Glutamatergic neuron (in vitro differentiated cells): ENCODE results near the gene GPR45. TPM values are rescaled to one million over a fixed set of nuclear protein-coding genes. Genes with fewer than 3 reads are reported as not detected.

Source experiments
- DNase-seq: peaks from one replicate; pipeline ENCODE4 v3.0.0; 2022
- H3K27ac Mint-ChIP-seq: one replicate; pipeline ENCODE4 v1.8.0; 2020; ENCODE audit warnings: mild to moderate bottlenecking, mixed read lengths, inconsistent platforms; ENCODE audit not compliant: unreplicated experiment
- H3K27me3 Mint-ChIP-seq: one replicate; pipeline ENCODE4 v1.8.0; 2020; ENCODE audit warnings: mild to moderate bottlenecking, moderate library complexity, mixed read lengths, inconsistent platforms; ENCODE audit not compliant: unreplicated experiment
- H3K36me3 Mint-ChIP-seq: one replicate; pipeline ENCODE4 v1.8.0; 2020; ENCODE audit warnings: mild to moderate bottlenecking, mixed read lengths, inconsistent platforms; ENCODE audit not compliant: unreplicated experiment
- H3K4me1 Mint-ChIP-seq: one replicate; pipeline ENCODE4 v1.8.0; 2020; ENCODE audit warnings: mild to moderate bottlenecking, low read depth, mixed read lengths, inconsistent platforms; ENCODE audit not compliant: unreplicated experiment
- H3K4me3 Mint-ChIP-seq: one replicate; pipeline ENCODE4 v1.8.0; 2020; ENCODE audit warnings: mild to moderate bottlenecking, mixed read lengths, inconsistent platforms; ENCODE audit not compliant: unreplicated experiment
- H3K9me3 Mint-ChIP-seq: one replicate; pipeline ENCODE4 v1.8.0; 2020; ENCODE audit warnings: mild to moderate bottlenecking, moderate library complexity, mixed read lengths, inconsistent platforms; ENCODE audit not compliant: unreplicated experiment
- CTCF ChIP-seq: fragments of 200-600 bp; sonication (generic); IDR thresholded peaks from one replicate; pipeline ENCODE4 v1.5.0; 2021; ENCODE audit not compliant: partially characterized antibody, unreplicated experiment
- long read RNA-seq: library from polyadenylated mRNA; unstranded; transcript quantifications from one replicate; pipeline ENCODE4 v2.0.0, GENCODE V29; 2020; ENCODE audit not compliant: unreplicated experiment
- total RNA-seq: library from RNA; stranded (reverse); fragmentation: NEBNext Ultra II Directional; extraction: Animal tissue kit (Norgen Biotek cat#: 25700); gene quantifications from one replicate; pipeline ENCODE4 v1.2.1, GENCODE V29; 2021; ENCODE audit not compliant: unreplicated experiment

Gene GPR45, protein sequence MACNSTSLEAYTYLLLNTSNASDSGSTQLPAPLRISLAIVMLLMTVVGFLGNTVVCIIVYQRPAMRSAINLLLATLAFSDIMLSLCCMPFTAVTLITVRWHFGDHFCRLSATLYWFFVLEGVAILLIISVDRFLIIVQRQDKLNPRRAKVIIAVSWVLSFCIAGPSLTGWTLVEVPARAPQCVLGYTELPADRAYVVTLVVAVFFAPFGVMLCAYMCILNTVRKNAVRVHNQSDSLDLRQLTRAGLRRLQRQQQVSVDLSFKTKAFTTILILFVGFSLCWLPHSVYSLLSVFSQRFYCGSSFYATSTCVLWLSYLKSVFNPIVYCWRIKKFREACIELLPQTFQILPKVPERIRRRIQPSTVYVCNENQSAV
- total RNA-seq: 0.44 TPM
- long read RNA-seq: 0 reads

DNA sequence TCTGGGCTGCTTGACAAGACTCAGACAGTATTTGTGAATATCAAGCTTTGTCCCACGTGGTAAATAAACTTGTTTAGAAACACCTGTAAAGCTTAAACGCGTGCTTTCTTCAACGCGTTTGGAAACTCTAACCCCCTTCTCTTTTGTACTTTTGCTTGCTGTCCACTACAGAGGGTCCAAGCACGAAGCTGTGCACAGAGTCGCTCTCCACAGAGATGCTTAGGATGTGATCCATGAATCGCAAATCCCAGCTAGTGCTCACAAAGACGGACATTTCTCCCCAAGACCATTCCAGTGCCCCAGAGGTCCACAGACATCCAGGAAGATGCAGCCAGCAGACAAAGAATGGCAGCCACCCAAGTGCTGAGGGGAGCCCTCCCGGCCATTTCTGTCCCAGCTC, at the start of gene GPR45:
Gene GPR45 (plus strand): TSS at position 301 of the 400 bp plus-strand sequence. CDS start 116 bp downstream, outside the sequence.
- Mint-ChIP-seq H3K4me1 (no peaks in the 10 kb centered on the region), H3K27ac (no peak within 1 kb of the TSS), H3K4me3 (no peak within 1 kb of the TSS), H3K9me3 (peaks cover 4% of the 10 kb centered on the region), H3K36me3 (peaks cover 4% of the 10 kb centered on the region), H3K27me3 (peaks cover 6% of the 10 kb centered on the region)
- DNase-seq: no peak
- no peak for TF ChIP-seq CTCF

GRCh38 chr2:105194022-105194675, 47.4 kb upstream of the GPR45 start:
- Mint-ChIP-seq H3K27ac (no peak overlapping the region), H3K4me1 (peaks cover 5% of the 10 kb centered on the region), H3K4me3 (no peak overlapping the region), H3K27me3 (no peaks in the 10 kb centered on the region), H3K36me3 (peaks cover 11% of the 10 kb centered on the region), H3K9me3 (peaks cover 1% of the 10 kb centered on the region)
- no peak for TF ChIP-seq CTCF
- DNase-seq: no peak

- TF ChIP-seq CTCF: no peak
- no peak overlapping the region for H3K27ac Mint-ChIP-seq
Measured at GRCh38 chr2:105196651-105197050, 44.9 kb upstream of the GPR45 start.

DNA sequence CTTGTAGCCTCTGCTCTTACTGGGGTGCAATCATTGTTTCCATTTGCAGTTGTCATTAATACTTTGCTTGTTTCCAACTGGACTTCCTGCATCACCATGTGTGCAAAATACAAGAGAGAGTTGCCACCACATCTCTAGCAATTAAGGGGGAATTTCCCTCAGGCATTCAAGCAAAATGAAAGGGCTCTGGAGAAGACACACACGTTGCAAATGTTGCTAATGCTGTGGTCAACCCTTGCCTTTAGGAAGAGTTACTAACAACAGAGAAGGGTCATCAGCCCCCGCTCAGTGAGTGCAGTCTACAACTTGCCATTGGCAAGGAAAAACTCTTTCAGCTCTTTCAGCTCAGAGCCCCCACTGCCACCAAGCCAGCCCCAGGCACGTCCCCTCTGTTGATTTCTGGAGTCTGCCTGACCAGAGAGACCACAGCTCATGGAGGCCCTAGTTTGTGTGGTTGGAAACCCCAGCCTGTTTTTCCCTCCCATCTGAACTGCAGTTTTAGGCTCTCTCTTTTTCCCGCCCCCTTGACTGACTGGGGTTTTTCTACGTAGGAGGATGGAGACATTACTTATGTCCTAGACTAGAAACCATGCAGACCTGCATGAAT, 25.9 kb upstream of the GPR45 start:
- Mint-ChIP-seq H3K4me1 (no peaks in the 10 kb centered on the region), H3K27ac (no peak overlapping the region), H3K27me3 (no peaks in the 10 kb centered on the region), H3K9me3 (peaks cover 2% of the 10 kb centered on the region), H3K36me3 (no peaks in the 10 kb centered on the region), H3K4me3 (no peak overlapping the region)
- TF ChIP-seq CTCF: no peak
- no peak for DNase-seq

More at GRCh38 chr2:105196651-105197050, 44.9 kb upstream of the GPR45 start:
- no peak for DNase-seq
- H3K4me3 Mint-ChIP-seq: no peak overlapping the region
- H3K9me3 Mint-ChIP-seq: peaks cover 1% of the 10 kb centered on the region
- H3K36me3 Mint-ChIP-seq: peaks cover 8% of the 10 kb centered on the region
- H3K4me1 Mint-ChIP-seq: peaks cover 5% of the 10 kb centered on the region
- H3K27me3 Mint-ChIP-seq: no peaks in the 10 kb centered on the region
